HEK293T (cell line): ENCODE data around the gene CADPS2.

Source experiments
- ELF4 ChIP-seq: fragments of 450-650 bp; IDR thresholded peaks from 2 replicates; pipeline ENCODE4 v1.6.1; 2017; ENCODE audit warnings: antibody characterized with exemption
- FOXM1 ChIP-seq: fragments of 450-650 bp; IDR thresholded peaks from 2 replicates; pipeline ENCODE4 v1.6.1; 2017; ENCODE audit warnings: mild to moderate bottlenecking, borderline replicate concordance
- LEF1 ChIP-seq: fragments of 450-650 bp; IDR thresholded peaks from 2 replicates; pipeline ENCODE4 v1.6.1; 2017; ENCODE audit warnings: mild to moderate bottlenecking, borderline replicate concordance
- SP1 ChIP-seq: fragments of 450-650 bp; IDR thresholded peaks from 2 replicates; pipeline ENCODE4 v1.6.1; 2017
- TF ChIP-seq, protein P1 (sequence below): fragments of 450-650 bp; IDR thresholded peaks from 2 replicates; pipeline ENCODE4 v1.6.1; 2016

DNA sequence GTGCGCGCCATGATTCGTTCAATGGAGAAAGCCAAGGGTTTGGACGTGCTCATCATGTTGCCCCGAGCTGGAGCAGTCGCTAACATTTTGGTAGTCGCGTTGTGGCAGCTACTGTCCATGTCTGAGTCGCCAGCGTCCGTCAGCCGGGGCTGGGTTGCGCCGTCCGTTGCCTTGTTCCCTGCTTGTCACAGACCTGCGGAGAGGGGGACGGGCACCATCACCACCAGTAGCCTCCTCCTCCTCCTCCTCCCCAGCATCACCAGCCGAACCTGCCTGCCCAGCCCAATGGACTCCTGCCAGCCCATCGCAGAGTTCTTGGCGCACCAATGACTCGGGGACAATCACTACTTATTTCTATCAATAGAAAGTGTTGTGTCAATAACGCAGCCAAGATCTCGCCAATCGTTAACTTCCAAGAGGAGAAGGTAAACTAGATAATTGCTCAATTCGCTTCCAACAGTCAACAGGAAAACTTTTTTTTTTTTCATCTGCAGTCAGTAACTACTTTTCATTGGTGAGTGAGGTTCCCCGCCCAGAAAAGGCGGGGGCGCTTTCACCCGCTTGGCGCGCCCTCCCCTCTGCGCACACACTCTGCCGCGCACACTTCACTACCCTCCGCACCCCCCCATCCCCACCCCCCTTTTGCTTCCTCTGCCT is 581.8 kb downstream of the CADPS2 start, which contains the start of gene FEZF1:
- TF ChIP-seq ELF4 (no peak), SP1 (no peak), LEF1 (no peak), FOXM1 (no peak)
- TF ChIP-seq, protein P1, sequence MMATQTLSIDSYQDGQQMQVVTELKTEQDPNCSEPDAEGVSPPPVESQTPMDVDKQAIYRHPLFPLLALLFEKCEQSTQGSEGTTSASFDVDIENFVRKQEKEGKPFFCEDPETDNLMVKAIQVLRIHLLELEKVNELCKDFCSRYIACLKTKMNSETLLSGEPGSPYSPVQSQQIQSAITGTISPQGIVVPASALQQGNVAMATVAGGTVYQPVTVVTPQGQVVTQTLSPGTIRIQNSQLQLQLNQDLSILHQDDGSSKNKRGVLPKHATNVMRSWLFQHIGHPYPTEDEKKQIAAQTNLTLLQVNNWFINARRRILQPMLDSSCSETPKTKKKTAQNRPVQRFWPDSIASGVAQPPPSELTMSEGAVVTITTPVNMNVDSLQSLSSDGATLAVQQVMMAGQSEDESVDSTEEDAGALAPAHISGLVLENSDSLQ, result no peak
